IMR-90 (cell line): ENCODE data around the gene AXL. TPM values are rescaled to one million over a fixed set of nuclear protein-coding genes. Genes with fewer than 3 reads are reported as not detected.

Source experiments
- ATAC-seq: fragments of 200-7000 bp; cut with Tn5 transposase; 2 replicates; pipeline ENCODE4 v1.9.1; 2020; ENCODE audit warnings: low read depth, mild to moderate bottlenecking, moderate library complexity
- BruUV-seq: library from RNA; stranded (reverse); fragments of 400-500 nt; replicated peaks from 2 replicates; lab custom pipeline; 2021; lab: Mats Ljungman, UMichigan
- CTCF ChIA-PET: fragments of 300-600 bp; formaldehyde crosslinking; extraction: SDS; loops from one replicate; lab custom pipeline; 2021; ENCODE audit warnings: antibody characterized with exemption; lab: Yijun Ruan, JAX
- POLR2A ChIA-PET: fragments of 300-600 bp; sonication (Branson Sonifier 250); formaldehyde crosslinking; loops from one replicate; lab custom pipeline; 2022; ENCODE audit warnings: antibody characterized with exemption; ENCODE audit not compliant: unreplicated experiment; lab: Charles Lee
- DNase-seq: peaks from one replicate; pipeline ENCODE4 v3.0.0; 2013
- H2AFZ ChIP-seq: replicated peaks from 2 replicates; pipeline ENCODE3; 2013; ENCODE audit warnings: low read length, mild to moderate bottlenecking; ENCODE audit not compliant: poor library complexity
- H2AK5ac ChIP-seq: 2 replicates; pipeline ENCODE4 v1.6.1; 2013; ENCODE audit warnings: low read depth, low read length, inconsistent platforms
- H2AK9ac ChIP-seq: replicated peaks from 2 replicates; pipeline ENCODE3; 2013; ENCODE audit warnings: mild to moderate bottlenecking, low read depth, low read length, moderate library complexity; ENCODE audit not compliant: poor library complexity
- H2BK120ac ChIP-seq: 2 replicates; pipeline ENCODE4 v1.6.1; 2013; ENCODE audit warnings: low read depth, low read length, inconsistent platforms
- H2BK15ac ChIP-seq: 3 replicates; pipeline ENCODE4 v1.6.1; 2013; ENCODE audit warnings: low read depth, low read length, inconsistent platforms
- H2BK20ac ChIP-seq: 2 replicates; pipeline ENCODE4 v1.6.1; 2013; ENCODE audit warnings: low read depth, mild to moderate bottlenecking, inconsistent platforms, low read length, moderate library complexity
- H2BK5ac ChIP-seq: 2 replicates; pipeline ENCODE4 v1.6.1; 2013; ENCODE audit warnings: mild to moderate bottlenecking, low read depth, low read length, inconsistent platforms; ENCODE audit not compliant: poor library complexity, severe bottlenecking
- H3K14ac ChIP-seq: replicated peaks from 2 replicates; pipeline ENCODE4 v1.6.1; 2013; ENCODE audit warnings: low read depth, low read length, inconsistent platforms
- H3K18ac ChIP-seq: 2 replicates; pipeline ENCODE4 v1.6.1; 2013; ENCODE audit warnings: low read depth, low read length, control low read depth
- H3K23ac ChIP-seq: 2 replicates; pipeline ENCODE4 v1.6.1; 2013; ENCODE audit warnings: low read depth, low read length, inconsistent platforms
- H3K27ac ChIP-seq: 2 replicates; pipeline ENCODE4 v1.5.1; 2013; ENCODE audit warnings: mild to moderate bottlenecking, control low read depth, low read length; ENCODE audit not compliant: insufficient read depth
- H3K27me3 ChIP-seq: 2 replicates; pipeline ENCODE4 v1.6.1; 2013; ENCODE audit warnings: low read length; ENCODE audit not compliant: control insufficient read depth, insufficient read depth
- H3K36me3 ChIP-seq: 2 replicates; pipeline ENCODE4 v1.6.1; 2013; ENCODE audit warnings: low read length, mixed read lengths; ENCODE audit not compliant: control insufficient read depth, insufficient read depth
- H3K4ac ChIP-seq: 2 replicates; pipeline ENCODE4 v1.6.1; 2013; ENCODE audit warnings: low read depth, low read length, inconsistent platforms
- H3K4me1 ChIP-seq: 2 replicates; pipeline ENCODE4 v1.6.1; 2013; ENCODE audit warnings: low read length, mixed read lengths; ENCODE audit not compliant: control insufficient read depth, insufficient read depth
- H3K4me2 ChIP-seq: 2 replicates; pipeline ENCODE4 v1.6.1; 2013; ENCODE audit warnings: low read depth, mild to moderate bottlenecking, control low read depth, low read length, moderate library complexity
- H3K4me3 ChIP-seq: 2 replicates; pipeline ENCODE4 v1.5.1; 2013; ENCODE audit warnings: low read depth, mild to moderate bottlenecking, control low read depth, low read length, moderate library complexity; ENCODE audit not compliant: insufficient read depth
- H3K56ac ChIP-seq: 2 replicates; pipeline ENCODE4 v1.6.1; 2013; ENCODE audit warnings: low read length, inconsistent platforms; ENCODE audit not compliant: insufficient read depth; ENCODE audit errors: extremely low read depth
- H3K79me1 ChIP-seq, 2 experiments: 2 replicates each; pipeline ENCODE4 v1.6.1; 2013; ENCODE audit warnings: low read length in 2 of 2, inconsistent platforms in 1 of 2, low read depth in 1 of 2
- H3K9ac ChIP-seq: 2 replicates; pipeline ENCODE4 v1.6.1; 2013; ENCODE audit warnings: low read depth, low read length, control low read depth
- H3K9me1 ChIP-seq: 2 replicates; pipeline ENCODE4 v1.6.1; 2013; ENCODE audit warnings: low read length, inconsistent platforms; ENCODE audit not compliant: insufficient read depth
- H3K9me3 ChIP-seq: 2 replicates; pipeline ENCODE4 v1.6.1; 2013; ENCODE audit warnings: low read length; ENCODE audit not compliant: control insufficient read depth, insufficient read depth
- H4K20me1 ChIP-seq: 2 replicates; pipeline ENCODE4 v1.6.1; 2013; ENCODE audit warnings: low read length, inconsistent platforms; ENCODE audit not compliant: insufficient read depth
- H4K5ac ChIP-seq: 2 replicates; pipeline ENCODE4 v1.6.1; 2013; ENCODE audit warnings: mild to moderate bottlenecking, low read depth, low read length, control low read depth
- H4K8ac ChIP-seq, 2 experiments: 2 replicates each; pipeline ENCODE4 v1.6.1; 2013; ENCODE audit warnings: low read depth in 2 of 2, low read length in 2 of 2, control low read depth in 1 of 2, inconsistent platforms in 1 of 2
- H4K91ac ChIP-seq: 2 replicates; pipeline ENCODE4 v1.6.1; 2013; ENCODE audit warnings: low read depth, low read length, inconsistent platforms; ENCODE audit not compliant: insufficient read depth
- BHLHE40 ChIP-seq: fragments of 150-350 bp; IDR thresholded peaks from 2 replicates; pipeline ENCODE4 v1.6.1; 2016; ENCODE audit warnings: mild to moderate bottlenecking, low read depth, low read length
- CEBPB ChIP-seq: IDR thresholded peaks from 2 replicates; pipeline ENCODE4 v1.6.1; 2012; ENCODE audit warnings: low read depth, low read length, improper control_type of control experiment
- CHD1 ChIP-seq: IDR thresholded peaks from 2 replicates; pipeline ENCODE4 v1.6.1; 2012; ENCODE audit warnings: low read depth, low read length, improper control_type of control experiment
- CTCF ChIP-seq: conservative IDR thresholded peaks from 2 replicates; pipeline ENCODE4 v1.5.1; 2012; ENCODE audit warnings: mild to moderate bottlenecking, low read depth, low read length, improper control_type of control experiment
- ELK1 ChIP-seq: fragments of 150-350 bp; IDR thresholded peaks from 2 replicates; pipeline ENCODE4 v1.6.1; 2016; ENCODE audit warnings: low read depth, mild to moderate bottlenecking, low read length, moderate library complexity, borderline replicate concordance
- FOS ChIP-seq: fragments of 150-350 bp; IDR thresholded peaks from 2 replicates; pipeline ENCODE4 v1.6.1; 2016; ENCODE audit warnings: low read depth, low read length
- MAFK ChIP-seq: IDR thresholded peaks from 2 replicates; pipeline ENCODE4 v1.6.1; 2012; ENCODE audit warnings: low read depth, low read length, improper control_type of control experiment
- MAZ ChIP-seq: IDR thresholded peaks from 2 replicates; pipeline ENCODE4 v1.6.1; 2012; ENCODE audit warnings: low read depth, mild to moderate bottlenecking, low read length, improper control_type of control experiment, moderate library complexity, borderline replicate concordance
- MXI1 ChIP-seq: IDR thresholded peaks from 2 replicates; pipeline ENCODE4 v1.6.1; 2012; ENCODE audit warnings: low read depth, mild to moderate bottlenecking, low read length, moderate library complexity, borderline replicate concordance
- NFE2L2 ChIP-seq: fragments of 150-350 bp; IDR thresholded peaks from 2 replicates; pipeline ENCODE4 v1.6.1; 2016; ENCODE audit warnings: low read depth, mild to moderate bottlenecking, low read length
- POLR2A ChIP-seq: IDR thresholded peaks from 2 replicates; pipeline ENCODE4 v1.6.1; 2012; ENCODE audit warnings: mild to moderate bottlenecking, low read depth, low read length
- RAD21 ChIP-seq: IDR thresholded peaks from 2 replicates; pipeline ENCODE4 v1.6.1; 2012; ENCODE audit warnings: low read length, improper control_type of control experiment
- RCOR1 ChIP-seq: IDR thresholded peaks from 2 replicates; pipeline ENCODE4 v1.6.1; 2012; ENCODE audit warnings: mild to moderate bottlenecking, low read length, improper control_type of control experiment; ENCODE audit not compliant: insufficient replicate concordance
- RFX5 ChIP-seq: IDR thresholded peaks from 2 replicates; pipeline ENCODE4 v1.8.0; 2012; ENCODE audit warnings: low read depth, mild to moderate bottlenecking, low read length, moderate library complexity
- SMC3 ChIP-seq: fragments of 150-350 bp; IDR thresholded peaks from 2 replicates; pipeline ENCODE4 v1.6.1; 2016; ENCODE audit warnings: low read depth, mild to moderate bottlenecking, antibody characterized with exemption, low read length, moderate library complexity
- USF2 ChIP-seq: fragments of 150-350 bp; IDR thresholded peaks from 2 replicates; pipeline ENCODE4 v1.6.1; 2017; ENCODE audit warnings: mild to moderate bottlenecking, antibody characterized with exemption, low read length, low read depth
- WGBS, 2 experiments: methylation state at CpG; one replicate each; pipeline versions ENCODE4 v1.1.5 to v1.1.7; 2013; ENCODE audit warnings: missing lambda C conversion rate in 2 of 2; ENCODE audit not compliant: insufficient read length in 1 of 2; ENCODE audit errors: extremely low coverage in 2 of 2; 5-methylcytosine and 5-hydroxymethylcytosine counted together
- dilution Hi-C: fragments of 300-500 bp; cut with HindIII; formaldehyde crosslinking; loops from one replicate; pipeline ENCODE4 v1.14.3; 2018; ENCODE audit warnings: low sequenced_read_pairs; ENCODE audit not compliant: unreplicated experiment
- in situ Hi-C: fragments of 300-500 bp; cut with MboI; formaldehyde crosslinking; loops from 3 replicates; pipeline ENCODE4 v1.14.3; 2019; ENCODE audit warnings: low sequenced_read_pairs, inconsistent platforms, mixed read lengths
- intact Hi-C: fragments of 100-400 bp; cut with micrococcal nuclease; formaldehyde crosslinking; loops from 2 replicates; pipeline ENCODE4 v1.10.0; 2022
- polyA plus RNA-seq, 3 experiments: library from polyadenylated mRNA; depleted of rRNA; stranded (reverse); fragments of >200 nt; gene quantifications; 2 replicates each; pipeline ENCODE4 v1.2.3, GENCODE V29; 2012; ENCODE audit warnings: low replicate concordance in 1 of 3
- total RNA-seq: library from RNA; depleted of rRNA; stranded (reverse); fragments of >200 nt; gene quantifications from 2 replicates; pipeline ENCODE4 v1.2.3, GENCODE V29; 2012

The AXL gene
- total and polyA plus RNA-seq, 2 of the 4 experiments (the other 2 are of a cell fraction) = 212 to 466 TPM

- no peak overlapping the region for H3K56ac ChIP-seq
- ChIA-PET POLR2A (no interaction called here), CTCF (interaction anchor here (0.5 to 3.3 kb wide), 3 partner anchors 16 to 102 kb away, joined by 3 to 16 read pairs (median 4); no protein-coding TSS in a partner anchor)
- H3K9me1 ChIP-seq = no peaks in the 10 kb centered on the region
- H3K79me1 ChIP-seq = no peaks in the 10 kb centered on the region
- no peak for DNase-seq
- no peak overlapping the region for H3K23ac ChIP-seq
- H4K91ac ChIP-seq = no peak overlapping the region; the same call in 1 of the 2 replicates
- BruUV-seq = no TSS peak
- no peaks in the 10 kb centered on the region for H3K27me3 ChIP-seq
- peak overlapping the region; percentile 9 for H2AK9ac ChIP-seq
- no peak overlapping the region for H4K8ac ChIP-seq
- H3K9me3 ChIP-seq = no peaks in the 10 kb centered on the region
- no peak overlapping the region for H3K14ac ChIP-seq
- intact Hi-C loops = loop anchor here (10.0 kb wide), 1 partner anchor 219 kb away; the partner anchor contains the start of gene B3GNT8
- H3K4me2 ChIP-seq = no peak overlapping the region
- H3K4ac ChIP-seq = no peak overlapping the region; the same call in 1 of the 2 replicates
- H3K4me1 ChIP-seq = no peaks in the 10 kb centered on the region
- no peak overlapping the region for H4K5ac ChIP-seq
- peak; percentile 30 for ATAC-seq
- H3K4me3 ChIP-seq = no peak overlapping the region
- no peak overlapping the region for H2AK5ac ChIP-seq
- H3K36me3 ChIP-seq = peaks cover 7% of the 10 kb centered on the region
- no peak overlapping the region for H2BK5ac ChIP-seq
- no peak overlapping the region for H3K18ac ChIP-seq
- no peak overlapping the region for H3K27ac ChIP-seq
- H2BK120ac ChIP-seq = no peak overlapping the region
- dilution Hi-C loops = no loop called here
- H2BK20ac ChIP-seq = no peak overlapping the region
- WGBS, 2 experiments = 83% methylated on average over 3 of the region's 10 CpGs; no CpG with 5 or more reads in 1 of the 2 experiments
- TF ChIP-seq RFX5 (no peak), CEBPB (no peak), RCOR1 (no peak), CHD1 (no peak), FOS (no peak), MAZ (no peak), POLR2A (no peak), ELK1 (no peak), MXI1 (no peak), NFE2L2 (no peak), SMC3 (no peak), RAD21 (0 out of 2 replicates have a peak, but pooled peaks have one; percentile 3), BHLHE40 (peak; percentile 44; the same call in 1 of the 2 replicates), CTCF (no peak), USF2 (no peak), MAFK (no peak)
- peak overlapping the region; percentile 38 for H2AFZ ChIP-seq
- in situ Hi-C loops = no loop called here
- H3K9ac ChIP-seq = no peak overlapping the region
- H4K20me1 ChIP-seq = no peaks in the 10 kb centered on the region; the same call in 1 of the 2 replicates
- H2BK15ac ChIP-seq = no peak overlapping the region
These were observed 13.0 kb upstream of the AXL start for GRCh38 chr19:41205995-41206394.
